ENCODE data around the gene PDAP1. TPM values are rescaled to one million over a fixed set of nuclear protein-coding genes. Genes with fewer than 3 reads are reported as not detected.

The PDAP1 gene
- 37.9 and 57.8 TPM in 2 replicates for total RNA-seq

GRCh38 chr7:99408379-99409191 is at the start of gene PDAP1, which contains the start of gene BUD31:
Gene PDAP1, minus strand, starts transcription at chr7:99408597. Its CDS starts 49 bp downstream, at chr7:99408548.
Gene BUD31, plus strand, starts transcription at chr7:99408969. Its CDS starts 2,124 bp downstream, at chr7:99411093.

GRCh38 chr7:99438573-99439480 is 30.4 kb upstream of the PDAP1 start, which contains the start of the genes CPSF4 and PTCD1:
Gene CPSF4, plus strand, starts transcription at chr7:99438943. Its CDS starts 140 bp downstream, at chr7:99439083.
Gene PTCD1, minus strand, starts transcription at chr7:99438798. Its CDS starts 3,556 bp downstream, at chr7:99435242.

GRCh38 chr7:99374111-99375064 is 34.0 kb downstream of the PDAP1 start, which contains the start of gene ARPC1B:
Gene ARPC1B, plus strand, starts transcription at chr7:99374730. Its CDS starts 10,985 bp downstream, at chr7:99385715.

Other genes starting within 250 kb of the PDAP1 start
- gene KPNA7, start 200.5 kb downstream of the PDAP1 start, total RNA-seq: 0.50 and 1.7 TPM in 2 replicates
- gene MYH16, start 135.8 kb downstream of the PDAP1 start, total RNA-seq: under 0.01 and 0.36 TPM in 2 replicates
- gene ARPC1A, start 82.7 kb downstream of the PDAP1 start, total RNA-seq: 141 and 239 TPM in 2 replicates
- gene ARPC1B, start 33.9 kb downstream of the PDAP1 start, total RNA-seq: 145 and 362 TPM in 2 replicates
- gene BUD31, start 372 bp upstream of the PDAP1 start, total RNA-seq: 99.3 and 134 TPM in 2 replicates
- 8.9 and 10.3 TPM in 2 replicates for gene PTCD1, start 30.2 kb upstream of the PDAP1 start, total RNA-seq
- 51.2 and 66.0 TPM in 2 replicates for gene CPSF4, start 30.3 kb upstream of the PDAP1 start, total RNA-seq
- gene ATP5MF, start 57.6 kb upstream of the PDAP1 start, total RNA-seq: 170 and 278 TPM in 2 replicates
- 1.7 and 5.8 TPM in 2 replicates for gene ZNF789, start 64.3 kb upstream of the PDAP1 start, total RNA-seq
- 19.8 and 25.3 TPM in 2 replicates for gene ZNF394, start 91.7 kb upstream of the PDAP1 start, total RNA-seq
- gene ZKSCAN5, start 96.1 kb upstream of the PDAP1 start, total RNA-seq: 15.0 and 18.7 TPM in 2 replicates
- gene FAM200A, start 143.5 kb upstream of the PDAP1 start, total RNA-seq: 6.2 and 11.7 TPM in 2 replicates
- 38.3 and 65.4 TPM in 2 replicates for gene ZNF655, start 150.0 kb upstream of the PDAP1 start, total RNA-seq
- 0.43 and 1.4 TPM in 2 replicates for gene TMEM225B, start 189.7 kb upstream of the PDAP1 start, total RNA-seq
- 12.0 and 20.4 TPM in 2 replicates for gene ZSCAN25, start 208.3 kb upstream of the PDAP1 start, total RNA-seq

Measured in nasal cavity respiratory epithelium epithelial cell of viscerocranial mucosa (primary cell).